Nucleus accumbens (tissue), 56 donors: ENCODE results near the gene TENM3.

Experiments
- DNase-seq, 56 donors: peaks; one replicate each; lab custom pipeline; 2025; lab: John Stamatoyannopoulos, UW

TENM3 gene

DNA sequence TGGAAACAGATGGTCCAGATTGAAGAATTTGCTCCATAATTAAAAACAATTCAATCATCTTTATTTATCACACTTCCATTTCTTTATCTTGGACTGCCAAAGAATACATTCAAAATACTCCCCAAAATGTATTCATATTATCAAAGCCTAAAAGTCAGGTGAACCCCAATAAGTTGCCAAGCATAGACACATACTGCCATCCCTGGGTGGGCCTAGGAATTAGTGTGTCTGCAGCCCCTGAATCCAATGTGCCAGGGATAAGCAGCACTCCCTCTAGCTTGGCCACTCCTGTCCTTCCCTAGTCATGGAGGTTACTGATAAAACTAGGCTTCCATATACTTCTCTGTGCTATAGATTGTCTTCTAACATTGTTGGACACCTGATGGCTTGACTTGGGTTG is 199.9 kb downstream of the TENM3 start:
- DNase-seq = no peak

DNA sequence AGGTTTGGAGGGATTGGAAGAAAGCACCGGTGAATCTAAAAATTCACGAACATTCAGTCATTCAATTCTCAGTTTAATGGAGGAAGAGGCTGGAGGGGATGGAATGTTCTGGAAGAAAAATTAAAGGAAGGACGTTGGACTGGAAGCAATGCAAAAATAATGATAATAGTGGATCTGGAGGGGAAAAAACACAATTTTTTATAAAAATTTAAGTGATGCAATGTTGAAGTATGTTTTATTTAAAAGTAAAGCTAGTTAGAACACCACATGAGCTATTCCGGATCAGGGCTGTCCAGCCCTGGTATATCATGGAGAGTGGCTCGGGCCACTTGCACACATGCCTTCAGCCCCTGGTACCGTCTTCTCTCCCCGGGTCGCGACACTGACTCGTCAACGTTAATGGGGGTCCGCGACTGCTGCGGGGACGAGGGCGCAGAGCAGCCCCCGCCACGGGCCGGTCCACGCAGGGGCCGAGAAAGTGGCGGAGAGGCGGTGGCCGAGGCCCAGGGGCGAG is 204.6 kb downstream of the TENM3 start:
- peak in 5 of 56 donors; percentile 10 to 43 (median 31) for DNase-seq

DNA sequence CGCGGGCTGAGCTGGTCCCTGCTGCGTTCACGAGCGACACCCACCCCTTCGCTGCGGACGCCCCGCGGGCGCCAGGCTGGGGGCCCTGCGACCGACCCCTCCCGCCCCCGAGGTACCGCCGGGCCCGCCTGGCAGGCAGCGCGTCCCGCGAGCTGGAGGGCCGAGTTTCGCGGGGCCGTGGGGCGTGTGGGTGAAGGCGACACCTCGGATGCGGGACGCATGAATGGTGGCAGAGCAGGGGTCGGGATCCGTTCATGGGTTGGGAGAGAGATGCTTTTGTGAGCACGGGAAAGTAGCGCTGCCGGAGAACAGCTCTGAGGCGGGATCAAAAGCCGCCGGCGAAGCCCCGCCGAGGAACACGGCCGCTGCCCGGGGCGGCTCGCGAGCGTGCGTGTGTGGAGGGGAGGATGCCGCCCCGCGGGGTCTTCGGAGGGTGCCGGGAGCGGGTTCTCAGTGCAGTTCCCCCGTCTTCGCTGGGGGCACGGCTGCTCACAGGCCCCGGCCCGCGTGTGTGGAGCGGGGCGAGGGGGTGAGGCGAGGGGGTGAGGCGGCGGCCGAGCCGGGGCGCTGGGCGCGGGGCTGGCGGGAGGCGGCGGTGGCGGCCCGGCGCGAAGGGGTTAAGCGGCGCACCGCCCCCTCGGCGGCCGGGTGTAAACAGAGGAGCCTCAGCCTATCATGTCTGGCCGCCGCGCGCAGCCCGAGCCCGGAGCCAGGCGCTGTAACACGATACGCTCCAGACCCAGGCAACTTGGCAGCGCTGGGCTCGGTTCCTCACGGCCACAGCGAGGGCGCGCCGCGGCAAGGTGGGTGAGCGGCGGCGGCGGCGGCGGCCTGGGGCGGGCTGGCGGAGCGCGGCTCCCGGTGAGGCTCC is 205.3 kb downstream of the TENM3 start:
- DNase-seq = peak in 55 of 56 donors; percentile 8 to 88 (median 68)

DNA sequence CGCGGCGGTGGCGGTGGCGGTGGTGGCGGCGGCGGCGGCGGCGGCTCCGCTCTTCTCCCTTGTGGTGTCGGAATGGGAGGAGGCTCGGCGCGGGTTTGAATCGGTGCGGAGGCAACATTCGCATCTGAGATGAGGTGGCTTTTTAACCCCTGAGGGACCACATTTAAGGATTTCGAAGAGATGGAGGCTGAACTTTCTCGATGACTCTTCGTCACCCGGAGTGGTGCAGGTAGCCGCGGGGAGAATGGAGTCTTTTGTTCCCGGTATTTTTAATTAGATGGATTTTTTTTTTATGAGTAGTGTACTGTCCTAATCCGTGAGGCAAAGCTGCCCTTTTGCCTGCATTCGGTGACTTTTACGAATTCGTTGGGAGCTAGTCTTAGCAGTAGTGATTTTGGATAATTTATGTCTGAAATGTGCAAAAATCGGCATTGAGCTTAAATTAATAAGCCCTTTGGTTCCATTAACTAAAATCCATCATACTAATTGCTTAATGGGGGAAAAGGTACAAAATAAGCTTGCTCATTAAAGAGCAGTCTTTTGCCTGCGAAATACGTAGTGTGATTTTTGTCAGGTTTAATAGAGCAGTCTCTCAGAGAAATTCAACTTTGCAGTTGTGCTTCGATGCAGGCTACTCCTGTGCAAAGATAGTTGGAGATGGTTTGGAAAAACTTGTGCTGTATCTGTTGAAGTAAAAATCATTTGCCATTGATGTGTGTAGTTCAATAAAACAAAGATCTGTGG is 206.2 kb downstream of the TENM3 start:
- DNase-seq = peak in 43 of 56 donors; percentile 18 to 81 (median 57)

DNA sequence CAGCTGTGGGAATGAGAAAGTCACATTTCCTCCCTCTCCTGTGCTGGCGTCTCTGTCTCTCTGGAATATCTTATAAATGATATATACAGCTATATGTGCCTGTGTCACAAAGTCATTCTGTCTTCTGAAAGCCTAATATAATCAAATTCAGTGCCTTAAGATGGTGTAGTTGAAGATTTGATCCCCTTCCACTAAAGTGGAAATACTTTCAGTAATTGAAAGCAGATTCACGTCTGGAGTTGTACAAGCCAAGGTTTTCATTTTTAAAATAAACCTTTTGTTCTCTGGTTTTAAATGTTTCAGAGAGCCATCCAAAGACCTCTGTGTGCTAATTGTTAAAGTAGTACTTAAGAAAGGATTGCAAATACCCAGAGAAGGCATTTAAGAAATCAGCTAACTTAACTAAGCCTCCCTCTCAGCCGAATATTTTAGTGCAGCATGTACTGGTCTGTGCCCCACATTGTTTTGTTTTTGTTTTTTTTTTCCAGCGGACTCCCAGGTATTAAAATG is 206.8 kb downstream of the TENM3 start:
- DNase-seq = no peak

DNA sequence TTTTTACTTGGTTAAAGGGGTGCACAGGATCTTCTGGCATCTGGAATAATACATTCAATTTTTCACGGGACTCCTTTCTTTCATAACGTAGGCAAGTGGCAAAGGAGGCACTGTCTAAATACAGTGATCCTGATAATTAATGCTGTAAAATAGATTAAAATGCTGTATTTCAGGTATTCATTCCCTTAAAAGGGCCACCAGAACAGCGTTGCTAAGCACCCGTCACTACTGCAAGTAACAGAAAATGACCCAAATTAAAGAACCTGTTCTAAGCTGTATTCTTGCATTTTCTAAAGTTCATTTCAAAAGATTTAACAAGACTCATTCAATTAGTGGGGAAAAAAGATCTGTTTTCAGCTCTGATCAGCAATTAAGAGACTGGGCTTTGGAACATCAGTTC is 208.2 kb downstream of the TENM3 start:
- peak in 1 of 56 donors; percentile 5 for DNase-seq

DNA sequence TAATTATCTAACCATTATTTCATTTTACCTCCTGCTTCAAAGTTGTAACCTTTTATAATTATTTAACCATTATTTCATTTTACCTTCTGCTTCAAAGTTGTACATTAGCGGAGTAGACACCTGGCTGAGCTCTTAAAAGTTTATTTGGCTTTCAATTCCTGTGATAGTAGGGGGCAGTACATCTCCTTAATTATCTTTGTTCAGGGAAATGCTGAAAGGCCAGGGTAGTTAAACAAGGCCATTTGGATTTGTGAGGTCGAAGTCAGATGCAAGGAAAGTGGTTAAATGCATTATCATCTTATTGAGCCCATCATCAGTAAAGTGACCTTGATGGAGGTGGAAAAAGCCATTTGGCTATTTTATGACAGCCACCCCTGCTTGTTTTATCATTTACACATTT is 210.6 kb downstream of the TENM3 start:
- DNase-seq = no peak

DNA sequence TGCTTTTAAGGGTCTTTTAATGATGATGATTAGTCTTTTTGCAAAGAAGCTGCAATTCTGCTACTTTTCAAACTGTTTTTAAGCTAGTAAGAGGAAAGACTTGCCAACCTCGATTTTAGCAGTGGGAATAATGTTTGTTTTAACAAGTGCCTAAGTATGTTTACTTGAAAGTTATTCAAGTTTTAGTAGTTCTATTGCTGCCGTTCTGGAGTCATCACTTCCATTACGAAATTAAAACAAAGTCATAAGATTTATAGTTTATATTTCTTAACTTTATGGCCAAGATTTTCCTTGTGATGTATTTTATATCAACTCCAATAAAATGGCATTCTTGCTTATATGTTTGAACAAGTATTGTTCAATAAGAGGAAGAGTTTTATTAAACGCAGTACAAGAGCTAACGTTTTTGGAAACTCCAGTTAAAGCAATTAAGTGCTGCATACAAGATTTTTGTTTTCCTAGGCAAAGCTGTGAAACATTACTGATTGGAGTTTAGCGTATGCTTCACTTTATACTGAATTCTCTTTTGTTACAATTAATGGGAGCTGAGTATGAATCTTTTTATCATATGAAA is 211.3 kb downstream of the TENM3 start:
- DNase-seq = no peak

DNA sequence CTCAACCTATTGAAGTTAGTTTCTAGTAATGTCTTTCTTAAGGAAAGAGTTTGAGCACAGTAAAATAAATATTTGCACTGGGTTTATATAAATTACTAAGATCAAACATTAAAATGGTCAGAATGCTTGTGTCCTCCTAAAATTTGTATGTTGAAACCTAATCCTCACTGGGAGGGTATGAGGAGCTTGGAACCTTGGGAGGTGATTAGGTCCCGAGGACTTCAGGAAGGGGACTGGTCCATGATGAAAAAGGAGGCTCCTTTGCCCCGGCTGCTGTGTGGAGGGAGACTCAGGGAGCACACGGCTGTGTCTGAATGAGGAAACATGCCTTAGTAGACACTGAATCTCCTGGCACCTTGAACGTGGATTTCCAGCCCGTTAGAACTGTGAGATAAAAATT is 221.9 kb downstream of the TENM3 start:
- no peak for DNase-seq

DNA sequence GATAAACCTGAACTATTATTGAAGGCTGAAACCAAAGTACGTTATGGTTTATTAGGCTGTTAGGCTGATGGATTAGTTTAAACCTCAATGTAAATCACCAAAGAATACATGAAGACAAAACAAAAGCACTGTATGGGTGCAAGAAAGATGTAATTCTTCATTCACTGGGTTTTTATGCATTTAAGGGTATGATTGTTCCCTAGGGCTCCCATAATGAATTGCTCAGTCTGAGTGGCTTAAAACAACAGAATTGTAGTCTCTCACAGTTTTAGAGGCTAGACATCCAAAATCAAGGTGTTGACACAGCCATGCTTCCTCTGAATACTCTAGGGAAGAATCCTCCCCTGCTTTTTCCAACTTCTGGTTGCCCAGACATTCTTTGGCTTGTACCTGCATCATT is 222.8 kb downstream of the TENM3 start:
- no peak for DNase-seq

DNA sequence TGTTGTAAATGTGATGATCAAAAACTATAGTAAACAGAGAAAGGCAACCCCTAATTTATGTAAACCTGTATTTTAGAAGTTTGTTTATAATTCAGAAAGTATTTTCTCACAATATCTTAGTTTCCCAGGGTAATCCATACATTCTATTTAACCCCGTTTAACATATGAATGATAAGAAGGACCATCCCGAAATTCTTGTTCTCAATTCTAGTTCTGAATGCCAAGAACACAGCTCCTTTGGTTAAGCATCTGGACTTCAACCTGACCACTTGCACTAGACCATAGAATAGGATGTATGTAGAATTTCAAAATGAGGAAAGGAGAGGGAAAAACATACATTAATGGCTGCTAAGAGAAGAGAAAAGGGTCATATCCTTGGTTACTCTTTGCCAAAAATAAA is 227.0 kb downstream of the TENM3 start:
- no peak for DNase-seq

DNA sequence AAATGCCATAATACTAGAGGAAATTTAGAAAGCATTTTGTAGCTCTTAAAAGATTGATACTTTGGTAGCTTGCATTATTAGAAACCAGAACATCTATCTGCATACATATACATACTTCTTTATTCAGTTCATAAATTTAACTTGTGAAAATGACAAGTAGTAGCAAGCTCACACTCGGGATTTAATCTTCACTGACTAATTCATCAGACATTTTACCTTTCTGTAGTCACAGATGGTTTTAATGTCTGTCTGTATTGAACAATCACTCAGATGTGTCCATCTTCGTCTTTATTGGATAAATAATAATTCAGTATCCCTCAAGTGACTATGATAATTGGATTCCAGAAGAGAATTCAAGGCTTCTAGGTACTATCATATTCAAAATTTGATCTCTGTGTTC is 232.3 kb downstream of the TENM3 start:
- no peak for DNase-seq

DNA sequence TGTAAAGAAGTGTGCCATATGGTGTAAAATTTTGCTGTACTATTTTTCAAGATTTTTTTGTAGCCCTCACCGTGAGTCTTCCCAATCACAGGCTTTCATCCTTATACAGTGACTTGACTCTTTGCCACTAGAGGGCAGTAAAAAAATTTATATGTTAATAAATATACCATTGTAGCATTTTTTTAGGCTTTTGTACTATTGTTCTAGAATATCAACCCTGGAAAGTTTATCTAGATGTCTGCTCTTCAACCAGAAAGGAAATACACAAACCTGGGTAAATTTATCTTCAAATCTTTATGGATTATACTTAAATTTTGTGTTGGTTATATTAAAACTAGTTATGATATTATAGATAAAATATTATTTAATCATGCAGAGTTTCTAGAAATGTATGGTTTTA is 235.3 kb downstream of the TENM3 start:
- no peak for DNase-seq

DNA sequence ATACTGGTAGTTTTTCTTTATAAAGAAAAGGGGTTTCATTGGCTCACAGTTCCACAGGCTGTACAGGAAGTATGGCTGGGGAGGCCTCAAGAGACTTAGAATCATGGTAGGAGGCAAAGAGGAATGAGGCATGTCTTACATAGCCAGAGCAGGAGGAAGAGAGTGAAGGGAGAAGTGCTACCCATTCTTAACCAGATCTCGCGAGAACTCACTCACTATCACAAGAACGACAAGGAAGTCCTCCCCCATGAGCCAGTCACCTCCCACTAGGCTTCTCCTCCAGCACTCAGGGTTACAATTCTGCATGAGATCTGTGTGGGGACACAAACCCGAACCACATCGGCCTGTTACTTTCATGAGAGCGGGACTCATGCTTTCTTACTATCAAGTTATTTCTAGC is 240.5 kb downstream of the TENM3 start:
- DNase-seq = no peak

DNA sequence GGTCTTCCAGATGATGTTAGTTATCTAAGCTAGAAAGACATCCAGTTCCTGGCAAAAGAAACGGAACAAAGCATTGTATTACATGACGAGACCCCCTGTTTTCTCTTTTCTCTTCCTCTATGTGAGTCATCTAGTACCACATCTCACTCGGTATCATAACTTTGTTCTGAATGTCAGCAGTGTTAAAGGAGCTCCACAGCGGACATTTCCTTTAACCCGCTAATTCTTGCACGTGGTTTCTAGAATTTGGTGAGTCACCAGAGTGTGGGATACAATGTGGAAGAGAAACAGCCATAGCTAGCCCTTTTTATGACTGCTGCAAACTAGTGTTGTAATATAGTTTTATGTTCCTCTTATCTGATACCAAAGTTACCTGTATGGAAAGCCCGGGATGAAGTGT is 243.7 kb downstream of the TENM3 start:
- DNase-seq = no peak

DNA sequence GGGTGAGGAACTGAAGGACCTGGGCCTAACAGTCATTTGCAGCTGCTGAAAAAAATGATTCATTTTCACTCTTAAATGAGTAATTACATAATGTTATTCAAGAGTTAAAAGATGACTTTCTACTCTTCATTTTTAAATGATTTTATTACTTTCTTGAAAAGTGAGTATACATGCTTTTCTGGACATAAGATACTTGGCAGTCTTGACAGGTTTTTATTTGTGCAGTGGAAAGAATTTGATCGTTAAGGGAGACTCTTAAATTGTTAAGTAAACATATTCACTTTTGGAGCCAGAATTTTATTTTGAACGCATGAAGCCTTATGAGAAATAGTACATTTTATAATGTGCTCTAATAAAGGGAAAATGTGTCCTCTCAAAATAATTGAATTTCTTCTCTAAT is 245.7 kb downstream of the TENM3 start:
- no peak for DNase-seq

DNA sequence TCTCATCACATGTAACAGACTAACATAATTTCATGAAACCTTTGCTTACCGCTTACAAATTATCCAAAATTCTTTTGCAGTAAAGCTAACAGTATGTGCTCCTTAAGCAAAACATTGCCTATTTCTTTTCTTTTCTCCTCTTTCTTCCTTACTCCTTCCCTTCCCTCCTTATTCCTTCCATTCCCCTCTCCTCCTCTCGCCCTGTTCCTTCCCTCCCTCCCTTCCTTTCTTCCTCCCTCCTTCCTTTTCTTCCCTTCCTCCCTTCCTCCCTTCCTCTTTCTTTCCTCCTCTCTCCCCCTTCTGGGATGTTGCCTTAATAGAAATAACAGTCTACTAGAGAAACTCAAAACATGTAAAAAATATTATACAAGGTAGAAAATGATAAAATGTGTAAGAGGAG is 246.4 kb downstream of the TENM3 start:
- no peak for DNase-seq

DNA sequence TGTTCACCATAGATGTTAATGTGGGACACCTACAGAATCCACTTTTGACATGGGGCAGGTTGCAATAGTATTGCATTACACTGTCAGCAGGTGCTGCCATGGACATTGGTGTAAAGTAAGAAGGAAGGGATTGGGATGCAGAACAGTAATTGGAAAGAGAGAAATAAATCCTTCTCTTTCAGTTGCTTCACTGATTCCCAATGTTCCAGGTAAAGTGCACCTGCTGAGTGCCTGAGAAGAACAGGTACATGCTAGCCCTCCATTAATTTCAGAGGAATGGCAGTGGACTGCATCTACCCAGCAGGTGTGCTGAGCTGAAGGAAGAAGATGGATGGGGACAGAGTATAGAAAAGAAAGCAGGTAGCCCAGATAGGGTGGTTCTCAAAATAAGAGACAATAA is 248.5 kb downstream of the TENM3 start:
- no peak for DNase-seq

DNA sequence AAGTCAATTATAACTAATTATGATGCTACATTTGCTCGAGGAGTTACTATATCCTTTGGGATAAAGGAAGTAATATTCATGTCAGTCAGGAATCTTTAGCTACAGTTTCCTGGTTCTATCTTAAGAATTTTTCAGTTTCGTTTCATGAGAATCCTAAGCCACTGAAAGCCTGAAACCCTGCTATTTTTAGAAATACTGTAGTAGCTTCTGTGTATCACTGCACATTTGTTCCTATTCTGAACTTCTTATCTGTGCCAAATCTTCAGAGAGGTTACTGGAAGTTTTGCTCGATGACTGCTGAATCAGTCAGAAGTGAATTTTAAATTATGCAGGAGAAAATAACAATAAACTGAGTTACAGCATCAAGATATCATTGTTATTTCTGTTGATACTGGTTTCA is 249.2 kb downstream of the TENM3 start:
- DNase-seq = no peak

DNA sequence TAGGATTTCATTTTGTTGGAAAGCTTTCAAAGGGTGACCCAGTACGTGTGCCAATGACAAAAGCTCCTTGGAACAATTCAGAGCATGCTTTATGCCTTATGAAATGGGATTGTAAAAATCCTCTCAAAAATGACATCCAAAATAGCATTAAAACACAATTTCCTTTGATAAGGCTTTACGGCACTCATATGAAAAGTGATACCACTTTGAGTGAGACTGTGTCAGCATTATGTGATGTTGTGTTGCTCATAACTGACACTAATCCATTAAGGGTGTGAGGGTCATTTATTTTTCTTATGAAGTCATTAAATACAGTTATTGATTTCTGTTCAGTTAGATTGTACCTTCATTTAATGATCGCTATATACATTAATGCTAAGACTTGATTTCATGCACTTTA is 250.2 kb downstream of the TENM3 start:
- no peak for DNase-seq

DNA sequence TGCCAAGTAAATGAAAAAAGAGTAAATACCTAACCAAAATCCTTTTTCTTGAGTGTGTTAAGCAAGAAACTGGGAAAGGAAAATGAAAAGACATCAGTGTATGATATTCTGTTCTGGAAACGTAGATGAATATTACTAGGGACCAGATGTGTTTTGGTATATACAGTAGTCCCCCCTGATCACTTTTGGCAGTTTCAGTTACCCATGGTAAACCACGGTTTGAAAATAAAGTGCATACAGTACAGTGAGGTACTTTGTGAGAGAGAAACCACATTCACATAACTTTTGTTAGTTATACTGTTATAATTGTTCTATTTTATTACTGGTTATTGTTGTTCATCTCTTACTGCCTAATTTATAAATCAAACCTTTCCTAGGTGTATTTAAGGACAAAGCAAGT is 250.9 kb downstream of the TENM3 start:
- no peak for DNase-seq
